Measurements from ENCODE around the gene MDM2. TPM values are rescaled to one million over a fixed set of nuclear protein-coding genes. Genes with fewer than 3 reads are reported as not detected.

Gene MDM2
- total and polyA plus RNA-seq, 10 of the 15 experiments (the other 5 are each of a cell fraction or from before 2014, with no cell fraction given) = 48.2 to 174 (median 85.0) TPM

DNA sequence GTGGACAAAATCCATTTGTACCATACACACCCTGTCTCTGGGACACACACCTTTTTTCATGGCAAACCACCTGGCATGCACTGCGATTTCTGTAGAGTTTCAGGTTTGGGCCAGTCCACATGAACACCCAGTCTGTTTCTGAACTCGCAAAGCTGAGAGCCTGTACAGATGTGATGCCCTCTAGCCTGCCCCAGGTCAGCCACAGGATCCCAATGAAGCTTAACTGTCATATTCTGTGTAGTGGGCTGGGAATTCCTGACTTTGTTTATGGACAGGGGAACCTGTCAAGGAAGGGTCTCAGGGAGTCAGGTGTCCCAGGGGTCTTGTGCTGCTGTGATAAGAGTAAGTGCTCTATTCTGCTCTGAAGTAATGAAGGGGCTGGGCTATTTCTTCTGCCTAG, 85.2 kb downstream of the MDM2 start:
- ATAC-seq (no peak), FAIRE-seq (no peak), DNase-seq (ENCODE audit: low read depth, low spot score) (no peak)
- Histone ChIP-seq H3K36me3 (ENCODE audit: control insufficient read depth in 2 of 2, insufficient read depth in 2 of 2, low read length in 1 of 2) (no peaks in the 10 kb centered on the region), H3K4me3 (no peak overlapping the region), H3K4me1 (ENCODE audit: control insufficient read depth, insufficient read depth, low read length) (no peaks in the 10 kb centered on the region), H2AFZ (ENCODE audit: control insufficient read depth, low read depth, low read length) (no peak overlapping the region), H3K9me3 (replicated peaks; ENCODE audit: control insufficient read depth, insufficient read depth, low read length) (no peaks in the 10 kb centered on the region), H3K4me2 (ENCODE audit: control insufficient read depth, insufficient read depth) (no peak overlapping the region), H3K27ac (ENCODE audit: control insufficient read depth, insufficient read depth) (no peak overlapping the region), H3K27me3 (replicated peaks in 1 of 2; ENCODE audit: control insufficient read depth in 2 of 2, insufficient read depth in 2 of 2, low read length in 1 of 2) (no peaks in the 10 kb centered on the region), H3K79me2 (ENCODE audit: control insufficient read depth, insufficient read depth, low read length) (no peaks in the 10 kb centered on the region), H3K9ac (ENCODE audit: control insufficient read depth, insufficient read depth, low read length) (no peak overlapping the region), H4K20me1 (ENCODE audit: control insufficient read depth, insufficient read depth) (no peaks in the 10 kb centered on the region)
- SMC1A ChIA-PET (ENCODE audit: uncharacterized antibody, unreplicated experiment) = interaction anchor here (0.6 kb wide), 1 partner anchor 594 kb away, joined by 3 read pairs; no protein-coding TSS in a partner anchor
- intact Hi-C loops (cut with micrococcal nuclease; ENCODE audit: unreplicated experiment) (no loop called here), in situ Hi-C loops (cut with MboI) (no loop called here)
- 91% methylated on average over 2 of the region's 2 CpGs for WGBS (ENCODE audit: insufficient coverage, insufficient replicate concordance, low lambda C conversion rate, missing lambda C conversion rate)
- POLR2A ChIA-PET = no interaction called here
- RAD21 ChIA-PET (ENCODE audit: unreplicated experiment) = no interaction called here
- BruUV-seq (replicated peaks) = no TSS peak
- TF ChIP-seq, protein P1, sequence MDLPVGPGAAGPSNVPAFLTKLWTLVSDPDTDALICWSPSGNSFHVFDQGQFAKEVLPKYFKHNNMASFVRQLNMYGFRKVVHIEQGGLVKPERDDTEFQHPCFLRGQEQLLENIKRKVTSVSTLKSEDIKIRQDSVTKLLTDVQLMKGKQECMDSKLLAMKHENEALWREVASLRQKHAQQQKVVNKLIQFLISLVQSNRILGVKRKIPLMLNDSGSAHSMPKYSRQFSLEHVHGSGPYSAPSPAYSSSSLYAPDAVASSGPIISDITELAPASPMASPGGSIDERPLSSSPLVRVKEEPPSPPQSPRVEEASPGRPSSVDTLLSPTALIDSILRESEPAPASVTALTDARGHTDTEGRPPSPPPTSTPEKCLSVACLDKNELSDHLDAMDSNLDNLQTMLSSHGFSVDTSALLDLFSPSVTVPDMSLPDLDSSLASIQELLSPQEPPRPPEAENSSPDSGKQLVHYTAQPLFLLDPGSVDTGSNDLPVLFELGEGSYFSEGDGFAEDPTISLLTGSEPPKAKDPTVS (IDR thresholded peaks at IDR 0.05; ENCODE audit: low read depth, low read length) = no peak
- TF ChIP-seq, protein P2, sequence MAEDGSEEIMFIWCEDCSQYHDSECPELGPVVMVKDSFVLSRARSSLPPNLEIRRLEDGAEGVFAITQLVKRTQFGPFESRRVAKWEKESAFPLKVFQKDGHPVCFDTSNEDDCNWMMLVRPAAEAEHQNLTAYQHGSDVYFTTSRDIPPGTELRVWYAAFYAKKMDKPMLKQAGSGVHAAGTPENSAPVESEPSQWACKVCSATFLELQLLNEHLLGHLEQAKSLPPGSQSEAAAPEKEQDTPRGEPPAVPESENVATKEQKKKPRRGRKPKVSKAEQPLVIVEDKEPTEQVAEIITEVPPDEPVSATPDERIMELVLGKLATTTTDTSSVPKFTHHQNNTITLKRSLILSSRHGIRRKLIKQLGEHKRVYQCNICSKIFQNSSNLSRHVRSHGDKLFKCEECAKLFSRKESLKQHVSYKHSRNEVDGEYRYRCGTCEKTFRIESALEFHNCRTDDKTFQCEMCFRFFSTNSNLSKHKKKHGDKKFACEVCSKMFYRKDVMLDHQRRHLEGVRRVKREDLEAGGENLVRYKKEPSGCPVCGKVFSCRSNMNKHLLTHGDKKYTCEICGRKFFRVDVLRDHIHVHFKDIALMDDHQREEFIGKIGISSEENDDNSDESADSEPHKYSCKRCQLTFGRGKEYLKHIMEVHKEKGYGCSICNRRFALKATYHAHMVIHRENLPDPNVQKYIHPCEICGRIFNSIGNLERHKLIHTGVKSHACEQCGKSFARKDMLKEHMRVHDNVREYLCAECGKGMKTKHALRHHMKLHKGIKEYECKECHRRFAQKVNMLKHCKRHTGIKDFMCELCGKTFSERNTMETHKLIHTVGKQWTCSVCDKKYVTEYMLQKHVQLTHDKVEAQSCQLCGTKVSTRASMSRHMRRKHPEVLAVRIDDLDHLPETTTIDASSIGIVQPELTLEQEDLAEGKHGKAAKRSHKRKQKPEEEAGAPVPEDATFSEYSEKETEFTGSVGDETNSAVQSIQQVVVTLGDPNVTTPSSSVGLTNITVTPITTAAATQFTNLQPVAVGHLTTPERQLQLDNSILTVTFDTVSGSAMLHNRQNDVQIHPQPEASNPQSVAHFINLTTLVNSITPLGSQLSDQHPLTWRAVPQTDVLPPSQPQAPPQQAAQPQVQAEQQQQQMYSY (CRISPR knock-in tag; IDR thresholded peaks at IDR 0.05) = no peak
- TF ChIP-seq CBX5 (IDR thresholded peaks at IDR 0.05; ENCODE audit: low read depth) = no peak
- TF ChIP-seq CREB1 (IDR thresholded peaks at IDR 0.05; ENCODE audit: low read depth) = no peak
- TF ChIP-seq ZNF207 (IDR thresholded peaks at IDR 0.05; ENCODE audit: borderline replicate concordance) = no peak
- TF ChIP-seq ATF7 (IDR thresholded peaks at IDR 0.05; ENCODE audit: low read depth) = no peak
- TF ChIP-seq NFYB (IDR thresholded peaks at IDR 0.05; ENCODE audit: insufficient read depth, low read depth, low read length) = no peak
- TF ChIP-seq, protein P3, sequence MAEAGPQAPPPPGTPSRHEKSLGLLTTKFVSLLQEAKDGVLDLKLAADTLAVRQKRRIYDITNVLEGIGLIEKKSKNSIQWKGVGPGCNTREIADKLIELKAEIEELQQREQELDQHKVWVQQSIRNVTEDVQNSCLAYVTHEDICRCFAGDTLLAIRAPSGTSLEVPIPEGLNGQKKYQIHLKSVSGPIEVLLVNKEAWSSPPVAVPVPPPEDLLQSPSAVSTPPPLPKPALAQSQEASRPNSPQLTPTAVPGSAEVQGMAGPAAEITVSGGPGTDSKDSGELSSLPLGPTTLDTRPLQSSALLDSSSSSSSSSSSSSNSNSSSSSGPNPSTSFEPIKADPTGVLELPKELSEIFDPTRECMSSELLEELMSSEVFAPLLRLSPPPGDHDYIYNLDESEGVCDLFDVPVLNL (IDR thresholded peaks at IDR 0.05; ENCODE audit: low read depth, low read length) = no peak
- no peak for TF ChIP-seq CHD1 (IDR thresholded peaks at IDR 0.05; ENCODE audit: low read depth, low read length)
- TF ChIP-seq RB1 (IDR thresholded peaks at IDR 0.05; ENCODE audit: borderline replicate concordance) = no peak
- no peak for TF ChIP-seq BACH1 (IDR thresholded peaks at IDR 0.05; ENCODE audit: borderline replicate concordance)
- TF ChIP-seq CBX3 (IDR thresholded peaks at IDR 0.05; ENCODE audit: borderline replicate concordance, low read depth) = no peak
- TF ChIP-seq STAT1 (conservative IDR thresholded peaks at IDR 0.05) = no peak
- no peak for TF ChIP-seq IKZF1 (conservative IDR thresholded peaks at IDR 0.05)
- TF ChIP-seq JUND (IDR thresholded peaks at IDR 0.05; ENCODE audit: low read depth, low read length) = no peak
- TF ChIP-seq SREBF2 (IDR thresholded peaks at IDR 0.05; ENCODE audit: low read length) = no peak
- CTCF ChIA-PET = no interaction called here

All from GM12878 (cell line).